Natural killer cell (primary cell): Measurements from ENCODE around the gene GALR2. TPM values are rescaled to one million over a fixed set of nuclear protein-coding genes. Genes with fewer than 3 reads are reported as not detected.

Source experiments
- ATAC-seq, 3 donors: fragments of 150-1000 bp in 2 of 3; fragments of 200-7000 bp in 1 of 3; cut with Tn5 transposase; 1 replicate in 1 of 3; 2 replicates in 2 of 3; pipeline ENCODE4 v1.10.0; 2021; ENCODE audit warnings: mild to moderate bottlenecking in 2 of 3, moderate library complexity in 2 of 3
- DNase-seq, 2 donors: peaks; one replicate each; pipeline versions ENCODE4 v3.0.0 to v3.0.0-alpha.2; 2013 to 2021; ENCODE audit warnings: mixed read lengths in 1 of 2
- H3K27ac ChIP-seq: one replicate; pipeline ENCODE4 v1.5.1; 2013; ENCODE audit warnings: mild to moderate bottlenecking, low read length
- H3K27me3 ChIP-seq: one replicate; pipeline ENCODE4 v1.6.1; 2013; ENCODE audit warnings: low read length; ENCODE audit not compliant: control insufficient read depth, insufficient read depth
- H3K36me3 ChIP-seq: one replicate; pipeline ENCODE4 v1.6.1; 2013; ENCODE audit warnings: low read length; ENCODE audit not compliant: control insufficient read depth, insufficient read depth
- H3K4me1 ChIP-seq: one replicate; pipeline ENCODE4 v1.6.1; 2013; ENCODE audit warnings: low read length; ENCODE audit not compliant: control insufficient read depth, insufficient read depth
- H3K4me3 ChIP-seq: one replicate; pipeline ENCODE4 v1.5.1; 2013; ENCODE audit warnings: low read length
- H3K9me3 ChIP-seq: one replicate; pipeline ENCODE4 v1.6.1; 2013; ENCODE audit warnings: low read length; ENCODE audit not compliant: control insufficient read depth, insufficient read depth
- H3K27ac Mint-ChIP-seq, 2 donors: one replicate each; pipeline ENCODE4 v1.8.0; 2022; ENCODE audit warnings: mild to moderate bottlenecking in 2 of 2, mixed read lengths in 2 of 2, moderate library complexity in 1 of 2
- H3K27me3 Mint-ChIP-seq, 2 donors: one replicate each; pipeline ENCODE4 v1.8.0; 2022; ENCODE audit warnings: low read depth in 2 of 2, mixed read lengths in 2 of 2
- H3K36me3 Mint-ChIP-seq: one replicate; pipeline ENCODE4 v1.8.0; 2022; ENCODE audit warnings: mixed read lengths
- H3K4me1 Mint-ChIP-seq, 2 donors: one replicate each; pipeline ENCODE4 v1.8.0; 2022; ENCODE audit warnings: mixed read lengths in 2 of 2
- H3K4me3 Mint-ChIP-seq: one replicate; pipeline ENCODE4 v1.8.0; 2022; ENCODE audit warnings: mild to moderate bottlenecking, moderate library complexity, mixed read lengths
- H3K9me3 Mint-ChIP-seq, 2 donors: one replicate each; pipeline ENCODE4 v1.8.0; 2022; ENCODE audit warnings: mixed read lengths in 2 of 2
- CTCF ChIP-seq: fragments of 200-600 bp; IDR thresholded peaks from one replicate; pipeline ENCODE4 v1.8.0; 2022; ENCODE audit warnings: antibody characterized with exemption
- WGBS: methylation state at CpG from one replicate; pipeline ENCODE4 v1.1.7; 2013; ENCODE audit warnings: missing lambda C conversion rate; ENCODE audit not compliant: insufficient coverage; 5-methylcytosine and 5-hydroxymethylcytosine counted together
- intact Hi-C: fragments of 100-400 bp; cut with micrococcal nuclease; formaldehyde crosslinking; loops from one replicate; pipeline ENCODE4 v1.14.2; 2022
- total RNA-seq, 4 donors: library from RNA; stranded (reverse); fragments of 120-200 nt in 1 of 4; gene quantifications; one replicate each; pipeline versions ENCODE4 v1.2.3 to v1.2.4, GENCODE V29; 2013 to 2022

GALR2 gene
- total RNA-seq, 3 donors from 2014 or later (not counting 1 experiment from before 2014, with no cell fraction given), result 0.27 to 0.53 TPM; not detected in 1

- Histone ChIP-seq H3K36me3 (no peaks in the 10 kb centered on the region), H3K4me1 (peaks cover 14% of the 10 kb centered on the region), H3K27me3 (no peaks in the 10 kb centered on the region), H3K27ac (no peak overlapping the region), H3K4me3 (no peak overlapping the region), H3K9me3 (no peaks in the 10 kb centered on the region)
- Mint-ChIP-seq H3K27me3 (no peaks in the 10 kb centered on the region), H3K4me3 (no peak overlapping the region), H3K27ac (no peak overlapping the region), H3K4me1 (peaks cover 0 to 19% of the 10 kb centered on the region in 2 donors), H3K36me3 (no peaks in the 10 kb centered on the region), H3K9me3 (no peaks in the 10 kb centered on the region)
- ATAC-seq, result no peak
- DNase-seq, result no peak
- WGBS, result 91% methylated on average over 5 of the region's 5 CpGs
- no peak for TF ChIP-seq CTCF
- intact Hi-C loops, result no loop called here
Observed at GRCh38 chr17:76125391-76125675, 50.8 kb downstream of the GALR2 start.

GRCh38 chr17:76125922-76126321 is 51.3 kb downstream of the GALR2 start:
- no peaks in the 10 kb centered on the region for H3K36me3 Mint-ChIP-seq
- H3K4me1 Mint-ChIP-seq, result peaks cover 0 to 22% of the 10 kb centered on the region in 2 donors
- no peak overlapping the region for H3K4me3 Mint-ChIP-seq
- Histone ChIP-seq H3K4me3 (no peak overlapping the region), H3K27ac (no peak overlapping the region), H3K4me1 (peaks cover 12% of the 10 kb centered on the region), H3K27me3 (no peaks in the 10 kb centered on the region), H3K36me3 (no peaks in the 10 kb centered on the region), H3K9me3 (no peaks in the 10 kb centered on the region)
- DNase-seq (no peak), ATAC-seq (no peak)
- no peak for TF ChIP-seq CTCF
- intact Hi-C loops, result no loop called here
- H3K27ac Mint-ChIP-seq, result no peak overlapping the region
- H3K9me3 Mint-ChIP-seq, result no peaks in the 10 kb centered on the region
- WGBS, result 89% methylated on average over 1 of the region's 1 CpG
- H3K27me3 Mint-ChIP-seq, result no peaks in the 10 kb centered on the region

Other genes starting within 250 kb of the GALR2 start
- gene UNC13D, start 230.4 kb upstream of the GALR2 start, total RNA-seq, result 100 to 1,000 TPM; 269 to 279 (median 277) TPM
- gene WBP2, start 219.4 kb upstream of the GALR2 start, total RNA-seq, result 100 to 1,000 TPM in 1 of 3 donors, 10 to 100 TPM in 2; 81.1 to 106 (median 95.2) TPM
- gene TRIM47, start 196.2 kb upstream of the GALR2 start, total RNA-seq, result 1 to 10 TPM; 1.2 to 2.5 (median 2.0) TPM
- 10 to 100 TPM; 19.2 to 26.9 (median 22.5) TPM for gene TRIM65, start 177.8 kb upstream of the GALR2 start, total RNA-seq
- 100 to 1,000 TPM in 1 of 3 donors, 10 to 100 TPM in 2; 68.6 to 110 (median 96.7) TPM for gene MRPL38, start 169.9 kb upstream of the GALR2 start, total RNA-seq
- 10 to 100 TPM; 24.9 to 34.0 (median 33.0) TPM for gene FBF1, start 133.7 kb upstream of the GALR2 start, total RNA-seq
- gene ACOX1, start 95.6 kb upstream of the GALR2 start, total RNA-seq, result 10 to 100 TPM; 22.8 to 48.2 (median 28.2) TPM
- gene TEN1, start 95.5 kb upstream of the GALR2 start, total RNA-seq, result 10 to 100 TPM; 23.0 to 30.7 (median 24.3) TPM
- gene CDK3, start 73.9 kb upstream of the GALR2 start, total RNA-seq, result 10 to 100 TPM in 2 of 3 donors, 1 to 10 TPM in 1; 5.5 to 13.6 (median 13.5) TPM
- 1 to 10 TPM in 1 of 3 donors, under 1 TPM in 1, not detected in 1; 0.94 to 1.2 TPM for gene EVPL, start 47.5 kb upstream of the GALR2 start, total RNA-seq
- gene SRP68, start 2.3 kb upstream of the GALR2 start, total RNA-seq, result 10 to 100 TPM; 57.8 to 74.4 (median 70.7) TPM
- under 1 TPM; 0.28 to 0.80 (median 0.50) TPM for gene ZACN, start 4.4 kb downstream of the GALR2 start, total RNA-seq
- gene EXOC7, start 29.0 kb downstream of the GALR2 start, total RNA-seq, result 100 to 1,000 TPM; 130 to 149 (median 142) TPM
- under 1 TPM; 0.21 to 0.93 (median 0.36) TPM for gene FOXJ1, start 66.5 kb downstream of the GALR2 start, total RNA-seq
- 1 to 10 TPM; 4.9 to 9.1 (median 8.5) TPM for gene RNF157, start 165.7 kb downstream of the GALR2 start, total RNA-seq
- gene UBALD2, start 190.6 kb downstream of the GALR2 start, total RNA-seq, result 100 to 1,000 TPM; 171 to 287 (median 189) TPM
- gene QRICH2, start 233.5 kb downstream of the GALR2 start, total RNA-seq, result 1 to 10 TPM; 2.3 to 3.1 (median 2.9) TPM